GF-D8 (cell line): ENCODE measurements around the gene CCSER1.
"Not testable (repeated sequence)": the region's sequence is repeated elsewhere in the genome, so short reads cannot be mapped to it uniquely, and the experiment has no call there.

ENCODE experiments used
- DNase-seq: peaks from one replicate; lab custom pipeline; 2025; lab: John Stamatoyannopoulos, UW

CCSER1 gene

GRCh38 chr4:90840828-90841227 is 713.6 kb downstream of the CCSER1 start:
- DNase-seq: no peak

GRCh38 chr4:90841676-90842075 is 714.5 kb downstream of the CCSER1 start:
- DNase-seq: no peak

GRCh38 chr4:90842960-90843359 is 715.8 kb downstream of the CCSER1 start:
- no peak for DNase-seq

- DNase-seq: no peak
Observed at GRCh38 chr4:90844241-90844640, 717.0 kb downstream of the CCSER1 start.

- DNase-seq: no peak
Observed at GRCh38 chr4:90845777-90846176, 718.6 kb downstream of the CCSER1 start.

GRCh38 chr4:90852237-90852636 is 725.0 kb downstream of the CCSER1 start:
- DNase-seq: no peak

- DNase-seq: no peak
Observed at GRCh38 chr4:90855111-90855510, 727.9 kb downstream of the CCSER1 start.

GRCh38 chr4:90857081-90857820 is 730.1 kb downstream of the CCSER1 start:
- no peak for DNase-seq

- DNase-seq: no peak
Observed at GRCh38 chr4:90875791-90876190, 748.6 kb downstream of the CCSER1 start.

GRCh38 chr4:90876296-90876695 is 749.1 kb downstream of the CCSER1 start:
- DNase-seq: no peak

GRCh38 chr4:90883519-90883918 is 756.3 kb downstream of the CCSER1 start:
- DNase-seq: no peak

- DNase-seq: no peak
Observed at GRCh38 chr4:90888571-90888970, 761.4 kb downstream of the CCSER1 start.

GRCh38 chr4:90889171-90889570 is 762.0 kb downstream of the CCSER1 start:
- no peak for DNase-seq

- DNase-seq: not testable (repeated sequence)
Observed at GRCh38 chr4:90903413-90903812, 776.2 kb downstream of the CCSER1 start.

- no peak for DNase-seq
Observed at GRCh38 chr4:90904021-90904420, 776.8 kb downstream of the CCSER1 start.

GRCh38 chr4:90906239-90906638 is 779.0 kb downstream of the CCSER1 start:
- no peak for DNase-seq

- not testable (repeated sequence) for DNase-seq
Observed at GRCh38 chr4:90911724-90912434, 784.7 kb downstream of the CCSER1 start.

- no peak for DNase-seq
Observed at GRCh38 chr4:90922174-90922573, 795.0 kb downstream of the CCSER1 start.

GRCh38 chr4:90926957-90927356 is 799.8 kb downstream of the CCSER1 start:
- no peak for DNase-seq

- no peak for DNase-seq
Observed at GRCh38 chr4:90943311-90943710, 816.1 kb downstream of the CCSER1 start.

GRCh38 chr4:90946945-90947344 is 819.8 kb downstream of the CCSER1 start:
- no peak for DNase-seq

- DNase-seq: no peak
Observed at GRCh38 chr4:90950385-90950841, 823.2 kb downstream of the CCSER1 start.

GRCh38 chr4:90951037-90951436 is 823.8 kb downstream of the CCSER1 start:
- no peak for DNase-seq
